ENCODE results near the gene ADAMTS17.

ADAMTS17 gene

DNA sequence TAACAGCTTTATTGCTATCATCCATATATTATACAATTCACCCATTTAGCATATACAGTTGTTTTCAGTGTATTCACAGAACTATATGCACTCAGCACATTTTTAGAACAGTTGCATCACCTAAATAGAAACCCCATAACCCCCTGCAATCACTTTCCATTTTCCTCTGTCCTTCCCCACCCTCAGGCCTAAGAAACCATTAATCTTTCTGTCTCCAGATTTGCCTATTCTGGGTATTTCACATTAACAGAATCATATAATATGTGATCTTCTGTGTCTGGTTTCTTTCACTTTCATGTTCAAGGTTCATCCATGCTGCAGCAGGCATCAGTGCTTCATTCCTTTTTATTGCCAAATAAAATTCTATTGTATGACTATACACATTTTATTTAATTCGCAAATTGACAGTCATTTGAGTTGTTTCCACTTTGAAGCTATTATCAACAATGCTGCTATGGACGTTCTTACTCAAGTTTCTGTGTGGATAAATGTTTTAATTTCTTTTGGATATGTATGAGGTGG is 39.8 kb downstream of the ADAMTS17 start:
- H3K36me3 Mint-ChIP-seq (ENCODE audit: insufficient read depth), result no peaks in the 10 kb centered on the region
- no peak for DNase-seq (ENCODE audit: low spot score in 2 of 2)
- ATAC-seq (replicated peaks; ENCODE audit: extremely low read depth, poor library complexity, severe bottlenecking), result no peak
- H3K27ac Mint-ChIP-seq (ENCODE audit: low read depth), result no peak overlapping the region
- no peaks in the 10 kb centered on the region for H3K27me3 Mint-ChIP-seq
- H3K9me3 Mint-ChIP-seq, result peaks cover 4% of the 10 kb centered on the region
- H3K4me3 Mint-ChIP-seq, result no peak overlapping the region
- no peaks in the 10 kb centered on the region for H3K4me1 Mint-ChIP-seq

DNA sequence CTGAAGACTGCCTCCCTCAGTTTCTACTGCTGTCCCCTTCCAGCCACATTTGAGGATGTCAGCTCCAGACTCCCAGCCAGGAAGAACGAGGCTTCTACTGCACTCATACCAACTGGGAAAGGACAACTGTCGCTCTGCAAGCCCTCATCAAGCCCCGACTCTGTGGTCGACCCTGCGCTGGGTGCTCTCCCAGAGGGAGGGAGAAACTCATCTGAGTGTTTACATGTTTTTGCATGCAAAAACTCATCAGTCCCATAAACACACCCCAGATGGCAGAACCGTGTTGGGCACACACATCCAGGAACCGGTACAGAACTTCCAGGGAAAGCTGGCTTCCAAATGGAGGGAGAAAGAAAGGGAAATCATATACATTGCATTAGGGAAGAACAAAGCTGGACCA is 43.5 kb downstream of the ADAMTS17 start:
- Mint-ChIP-seq H3K4me1 (no peaks in the 10 kb centered on the region), H3K27ac (ENCODE audit: low read depth) (no peak overlapping the region), H3K9me3 (peaks cover 10% of the 10 kb centered on the region), H3K36me3 (ENCODE audit: insufficient read depth) (peaks cover 2% of the 10 kb centered on the region), H3K4me3 (no peak overlapping the region), H3K27me3 (no peaks in the 10 kb centered on the region)
- ATAC-seq (replicated peaks; ENCODE audit: extremely low read depth, poor library complexity, severe bottlenecking), result no peak
- DNase-seq (ENCODE audit: low spot score in 2 of 2), result no peak

DNA sequence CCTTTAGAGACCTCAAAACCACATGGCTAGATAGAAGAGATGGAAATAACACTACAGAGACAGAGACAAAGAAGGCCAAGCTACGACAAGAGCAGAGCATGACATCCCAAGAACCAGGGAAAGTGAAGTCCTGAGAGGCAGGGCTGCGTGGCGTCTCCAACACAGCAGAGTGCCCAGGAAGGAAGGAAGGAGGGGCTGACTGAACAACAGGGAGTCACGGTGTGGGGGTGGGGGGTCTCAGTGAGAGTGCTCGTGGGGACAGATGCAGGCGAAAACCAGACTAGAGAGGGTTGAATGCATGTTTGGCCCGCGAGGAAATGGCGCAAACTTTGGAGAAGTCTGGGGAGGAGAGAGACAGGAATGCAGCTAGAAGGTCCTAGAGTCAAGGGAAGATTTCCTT is 44.0 kb downstream of the ADAMTS17 start:
- peaks cover 2% of the 10 kb centered on the region for H3K36me3 Mint-ChIP-seq (ENCODE audit: insufficient read depth)
- H3K4me1 Mint-ChIP-seq, result no peaks in the 10 kb centered on the region
- peaks cover 10% of the 10 kb centered on the region for H3K9me3 Mint-ChIP-seq
- no peak overlapping the region for H3K4me3 Mint-ChIP-seq
- no peak for ATAC-seq (replicated peaks; ENCODE audit: extremely low read depth, poor library complexity, severe bottlenecking)
- no peaks in the 10 kb centered on the region for H3K27me3 Mint-ChIP-seq
- no peak overlapping the region for H3K27ac Mint-ChIP-seq (ENCODE audit: low read depth)
- no peak for DNase-seq (ENCODE audit: low spot score in 2 of 2)

DNA sequence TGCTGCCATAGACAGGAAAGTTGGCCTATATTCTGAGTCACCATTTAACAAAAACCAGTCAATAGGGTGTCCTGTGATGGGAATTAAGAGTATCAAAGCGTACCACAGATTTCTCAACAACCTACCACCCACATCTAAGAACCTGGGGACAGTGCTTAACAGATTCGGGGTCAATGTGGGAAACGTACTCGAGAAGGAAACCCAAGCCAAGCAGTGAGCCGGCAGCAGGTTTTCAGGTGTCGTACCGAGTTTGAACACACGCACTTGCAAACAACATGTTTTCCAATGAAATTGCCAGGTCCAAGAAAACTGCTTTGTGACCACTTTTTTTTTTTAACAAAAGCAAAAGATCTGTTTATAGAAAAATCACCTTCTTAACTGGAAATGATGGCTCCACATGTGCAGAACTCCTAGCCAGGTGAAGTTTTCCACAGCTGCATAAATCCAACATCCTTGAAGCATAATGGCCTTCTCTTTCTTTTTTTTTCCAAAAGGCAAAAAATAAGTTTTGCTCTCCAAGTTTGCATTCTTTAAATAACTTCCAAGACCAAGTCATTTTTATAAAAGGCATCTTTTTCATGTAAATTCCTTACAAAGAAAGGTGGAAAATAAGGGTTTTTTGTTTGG is 45.7 kb downstream of the ADAMTS17 start:
- Mint-ChIP-seq H3K36me3 (ENCODE audit: insufficient read depth) (peaks cover 2% of the 10 kb centered on the region), H3K9me3 (peaks cover 10% of the 10 kb centered on the region), H3K4me1 (peaks cover 2% of the 10 kb centered on the region), H3K4me3 (no peak overlapping the region), H3K27ac (ENCODE audit: low read depth) (no peak overlapping the region), H3K27me3 (no peaks in the 10 kb centered on the region)
- DNase-seq (ENCODE audit: low spot score in 2 of 2) (no peak), ATAC-seq (replicated peaks; ENCODE audit: extremely low read depth, poor library complexity, severe bottlenecking) (no peak)

DNA sequence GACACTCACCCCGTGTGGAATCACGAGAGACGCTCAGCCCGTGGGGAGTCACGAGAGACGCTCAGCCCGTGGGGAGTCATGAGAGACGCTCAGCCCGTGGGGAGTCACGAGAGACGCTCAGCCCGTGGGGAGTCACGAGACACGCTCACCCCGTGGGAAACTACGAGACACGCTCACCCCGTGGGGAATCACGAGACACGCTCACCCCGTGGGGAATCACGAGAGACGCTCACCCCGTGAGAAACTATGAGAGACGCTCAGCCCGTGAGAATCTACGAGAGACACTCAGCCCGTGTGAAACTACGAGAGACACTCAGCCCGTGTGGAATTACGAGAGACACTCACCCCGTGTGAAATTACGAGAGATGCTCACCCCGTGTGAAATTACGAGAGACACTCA is 49.8 kb downstream of the ADAMTS17 start:
- ATAC-seq (replicated peaks; ENCODE audit: extremely low read depth, poor library complexity, severe bottlenecking) (no peak), DNase-seq (ENCODE audit: low spot score in 2 of 2) (no peak)
- Mint-ChIP-seq H3K27me3 (no peaks in the 10 kb centered on the region), H3K9me3 (peaks cover 6% of the 10 kb centered on the region), H3K27ac (ENCODE audit: low read depth) (no peak overlapping the region), H3K36me3 (ENCODE audit: insufficient read depth) (peaks cover 2% of the 10 kb centered on the region), H3K4me3 (no peak overlapping the region), H3K4me1 (peaks cover 13% of the 10 kb centered on the region)

DNA sequence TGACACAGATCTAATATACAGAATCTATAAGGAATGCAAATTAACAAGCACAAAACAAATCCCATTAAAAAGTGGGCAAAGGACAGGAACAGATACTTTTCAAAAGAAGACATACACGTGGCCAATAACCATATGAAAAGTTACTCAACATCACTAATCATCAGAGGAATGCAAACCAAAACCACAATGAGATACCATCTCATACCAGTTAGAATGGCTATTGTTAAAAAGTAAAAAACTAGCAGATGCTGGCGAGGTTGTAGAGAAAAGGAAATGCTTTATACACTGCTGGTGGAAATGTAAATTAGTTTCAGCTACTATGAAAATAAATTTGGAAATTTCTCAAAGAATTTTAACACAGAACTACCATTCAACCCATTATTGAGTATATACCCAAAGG is 50.7 kb downstream of the ADAMTS17 start:
- DNase-seq (ENCODE audit: low spot score in 2 of 2) (no peak), ATAC-seq (replicated peaks; ENCODE audit: extremely low read depth, poor library complexity, severe bottlenecking) (no peak)
- Mint-ChIP-seq H3K4me3 (no peak overlapping the region), H3K4me1 (peaks cover 13% of the 10 kb centered on the region), H3K27me3 (no peaks in the 10 kb centered on the region), H3K27ac (ENCODE audit: low read depth) (no peak overlapping the region), H3K9me3 (peaks cover 6% of the 10 kb centered on the region), H3K36me3 (ENCODE audit: insufficient read depth) (peaks cover 2% of the 10 kb centered on the region)

DNA sequence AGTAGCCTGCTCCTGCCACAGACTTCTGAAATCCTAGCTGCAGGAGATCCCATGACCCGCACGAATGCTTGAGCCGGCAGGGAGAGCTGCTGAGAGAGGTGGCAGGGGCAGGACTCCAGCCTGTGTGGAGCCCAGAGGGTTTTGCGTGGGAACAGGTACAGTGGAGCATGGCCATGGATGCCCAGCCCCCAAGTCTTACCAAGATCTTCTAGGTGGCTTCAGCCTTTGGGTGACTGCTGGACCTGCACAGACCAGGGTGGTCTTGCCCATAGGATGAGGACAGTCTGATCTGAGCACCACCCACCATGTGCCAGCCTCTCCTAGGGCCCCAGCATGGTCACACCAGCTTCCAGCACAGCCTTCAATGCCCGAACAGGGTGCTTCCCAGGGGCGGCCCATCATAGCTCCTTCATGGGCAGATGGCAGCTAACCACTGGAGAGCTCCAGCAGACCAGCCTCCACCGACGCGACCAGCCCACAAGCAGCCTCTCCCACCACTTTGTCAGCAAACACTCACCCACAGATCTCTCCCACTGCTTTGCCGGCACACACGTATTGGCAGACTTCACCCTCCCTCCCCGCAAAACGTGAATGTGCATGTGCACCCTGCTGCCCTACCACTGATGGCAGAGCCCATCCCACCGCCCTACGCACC is 56.0 kb downstream of the ADAMTS17 start:
- no peak overlapping the region for H3K4me3 Mint-ChIP-seq
- H3K4me1 Mint-ChIP-seq, result peaks cover 8% of the 10 kb centered on the region
- no peaks in the 10 kb centered on the region for H3K9me3 Mint-ChIP-seq
- ATAC-seq (replicated peaks; ENCODE audit: extremely low read depth, poor library complexity, severe bottlenecking) (no peak), DNase-seq (ENCODE audit: low spot score in 2 of 2) (no peak)
- H3K36me3 Mint-ChIP-seq (ENCODE audit: insufficient read depth), result peaks cover 2% of the 10 kb centered on the region
- H3K27me3 Mint-ChIP-seq, result no peaks in the 10 kb centered on the region
- no peak overlapping the region for H3K27ac Mint-ChIP-seq (ENCODE audit: low read depth)

DNA sequence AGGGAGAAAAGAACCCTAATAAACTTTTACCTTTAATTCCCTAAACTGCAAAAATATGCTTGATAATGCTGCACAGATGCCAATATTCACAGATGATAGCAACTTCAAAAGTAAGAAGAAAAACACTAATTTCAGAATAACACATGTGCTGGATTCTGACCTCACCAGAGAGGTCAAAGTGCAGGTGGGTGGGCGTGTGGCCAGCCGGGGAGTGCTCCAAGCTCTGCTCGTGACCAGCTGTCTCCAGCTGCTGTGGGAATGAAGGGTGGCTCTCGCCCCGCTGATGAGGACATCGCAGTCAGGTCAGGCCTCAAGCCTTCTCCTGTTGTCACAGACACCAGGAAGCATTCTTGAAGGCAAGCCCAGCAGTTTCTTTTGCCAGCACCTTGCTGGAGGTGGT is 57.1 kb downstream of the ADAMTS17 start:
- DNase-seq (ENCODE audit: low spot score in 2 of 2), result no peak
- no peak overlapping the region for H3K4me3 Mint-ChIP-seq
- peaks cover 5% of the 10 kb centered on the region for H3K4me1 Mint-ChIP-seq

DNA sequence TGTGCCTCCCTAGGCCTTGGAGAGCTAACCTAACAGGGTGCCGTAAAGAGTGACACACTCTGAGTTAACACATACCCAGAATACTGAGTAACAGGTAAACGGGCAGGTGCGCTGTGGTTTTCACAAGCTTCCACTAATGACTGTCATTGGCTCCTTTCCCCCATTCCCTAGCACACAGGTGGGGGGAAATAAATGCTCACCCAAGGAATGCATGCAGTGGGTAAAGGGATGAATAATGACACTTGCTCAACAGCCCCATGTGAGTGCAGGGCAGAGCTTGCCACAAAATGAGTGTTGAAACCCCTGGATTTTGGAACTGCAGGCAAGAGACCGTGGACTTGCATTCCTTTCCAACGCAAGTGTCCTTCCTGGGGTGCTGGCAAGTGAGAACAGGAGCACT is 57.6 kb downstream of the ADAMTS17 start:
- H3K36me3 Mint-ChIP-seq (ENCODE audit: insufficient read depth), result peaks cover 2% of the 10 kb centered on the region
- no peaks in the 10 kb centered on the region for H3K9me3 Mint-ChIP-seq
- ATAC-seq (replicated peaks; ENCODE audit: extremely low read depth, poor library complexity, severe bottlenecking) (no peak), DNase-seq (ENCODE audit: low spot score in 2 of 2) (no peak)
- no peak overlapping the region for H3K4me3 Mint-ChIP-seq
- H3K4me1 Mint-ChIP-seq, result peaks cover 5% of the 10 kb centered on the region
- no peaks in the 10 kb centered on the region for H3K27me3 Mint-ChIP-seq
- no peak overlapping the region for H3K27ac Mint-ChIP-seq (ENCODE audit: low read depth)

More for the DNA sequence above, 57.1 kb downstream of the ADAMTS17 start:
- Mint-ChIP-seq H3K36me3 (ENCODE audit: insufficient read depth) (peaks cover 2% of the 10 kb centered on the region), H3K27me3 (no peaks in the 10 kb centered on the region), H3K27ac (ENCODE audit: low read depth) (no peak overlapping the region), H3K9me3 (no peaks in the 10 kb centered on the region)
- ATAC-seq (replicated peaks; ENCODE audit: extremely low read depth, poor library complexity, severe bottlenecking), result no peak

DNA sequence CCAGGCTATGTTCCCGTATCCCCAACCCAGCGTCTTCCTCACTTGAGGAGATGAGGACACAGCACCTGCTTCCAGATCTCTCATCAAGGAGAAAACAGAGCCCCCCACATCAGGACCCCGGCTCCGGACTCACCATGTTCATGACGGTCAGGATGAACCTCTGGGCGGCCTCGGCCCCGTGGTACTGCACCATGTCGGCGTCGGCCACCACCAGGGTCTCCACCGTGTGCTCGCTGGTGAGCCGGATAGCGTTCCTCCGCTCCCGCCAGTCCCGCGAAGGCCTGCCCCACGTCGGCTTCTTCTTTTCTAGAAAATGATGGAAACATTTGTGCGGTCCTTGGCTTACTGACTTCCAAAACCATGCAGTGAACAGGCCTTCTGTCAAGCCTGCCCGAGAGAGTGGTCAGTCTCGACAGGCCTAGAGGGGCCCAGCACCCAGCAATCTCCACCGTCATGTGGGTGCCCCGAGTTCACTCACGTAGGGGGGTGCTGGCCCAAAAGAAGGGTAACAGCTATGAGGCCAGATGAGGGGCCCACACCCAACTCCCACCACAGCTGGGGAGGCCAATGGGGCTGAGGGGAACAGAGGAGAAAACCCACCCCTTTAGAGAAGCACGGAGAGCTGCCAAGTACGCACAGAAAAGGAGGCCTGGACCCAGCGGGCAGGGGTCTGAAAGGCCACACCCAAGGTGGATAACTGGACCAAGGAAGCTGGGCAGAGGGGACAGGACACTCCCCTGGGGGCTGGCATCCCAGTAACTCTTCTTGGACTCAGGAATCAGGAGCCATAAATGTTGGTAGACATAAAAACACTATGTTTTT is 60.5 kb downstream of the ADAMTS17 start:
- H3K4me3 Mint-ChIP-seq, result no peak overlapping the region
- no peaks in the 10 kb centered on the region for H3K27me3 Mint-ChIP-seq
- H3K4me1 Mint-ChIP-seq, result peaks cover 5% of the 10 kb centered on the region
- ATAC-seq (replicated peaks; ENCODE audit: extremely low read depth, poor library complexity, severe bottlenecking) (no peak), DNase-seq (ENCODE audit: low spot score in 2 of 2) (no peak)
- H3K27ac Mint-ChIP-seq (ENCODE audit: low read depth), result no peak overlapping the region
- H3K9me3 Mint-ChIP-seq, result no peaks in the 10 kb centered on the region
- H3K36me3 Mint-ChIP-seq (ENCODE audit: insufficient read depth), result no peaks in the 10 kb centered on the region

DNA sequence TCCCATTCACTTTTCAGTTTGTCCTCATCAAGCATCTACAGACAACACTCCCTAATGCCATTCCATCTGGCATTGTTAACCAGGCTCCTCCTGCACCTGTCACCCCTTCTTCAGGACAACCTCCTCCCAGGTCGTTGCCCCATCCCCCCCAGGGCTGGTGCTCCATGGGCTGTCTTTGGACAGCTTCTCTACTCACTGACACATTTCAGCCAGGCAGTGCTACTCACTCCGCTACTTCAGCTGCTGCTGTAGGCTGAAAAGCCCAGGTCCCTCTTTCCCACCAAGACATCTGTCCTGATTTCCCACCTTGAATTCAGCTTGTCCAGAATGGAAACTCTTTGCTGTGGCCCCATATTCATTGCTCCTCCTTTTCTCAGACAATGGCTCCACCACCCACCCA is 61.9 kb downstream of the ADAMTS17 start:
- H3K27ac Mint-ChIP-seq (ENCODE audit: low read depth), result no peak overlapping the region
- no peak overlapping the region for H3K4me3 Mint-ChIP-seq
- DNase-seq (ENCODE audit: low spot score in 2 of 2), result no peak
- peaks cover 5% of the 10 kb centered on the region for H3K4me1 Mint-ChIP-seq
- no peak for ATAC-seq (replicated peaks; ENCODE audit: extremely low read depth, poor library complexity, severe bottlenecking)
- no peaks in the 10 kb centered on the region for H3K36me3 Mint-ChIP-seq (ENCODE audit: insufficient read depth)
- H3K27me3 Mint-ChIP-seq, result no peaks in the 10 kb centered on the region
- H3K9me3 Mint-ChIP-seq, result no peaks in the 10 kb centered on the region

DNA sequence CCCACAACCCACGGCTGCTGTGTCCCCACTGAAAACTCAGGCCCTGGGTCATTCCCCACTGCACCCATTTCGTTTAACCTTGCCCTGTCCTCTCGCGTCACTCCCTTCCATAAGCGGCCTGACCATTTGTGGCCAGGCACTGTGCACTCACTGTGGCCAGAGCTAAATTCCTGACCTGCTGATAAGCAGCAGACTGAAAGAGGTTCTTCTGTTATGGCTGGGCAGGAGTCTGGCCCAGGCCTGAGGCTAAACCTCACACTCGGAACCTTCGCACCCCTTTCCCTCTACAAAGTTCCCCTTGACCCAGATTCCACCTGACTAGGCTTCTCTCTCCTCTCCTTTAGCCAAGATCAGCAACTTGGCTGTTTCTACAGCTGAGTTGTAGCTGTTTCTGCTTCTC is 62.3 kb downstream of the ADAMTS17 start:
- Mint-ChIP-seq H3K4me1 (peaks cover 5% of the 10 kb centered on the region), H3K4me3 (no peak overlapping the region), H3K9me3 (no peaks in the 10 kb centered on the region), H3K27ac (ENCODE audit: low read depth) (no peak overlapping the region), H3K36me3 (ENCODE audit: insufficient read depth) (no peaks in the 10 kb centered on the region), H3K27me3 (no peaks in the 10 kb centered on the region)
- ATAC-seq (replicated peaks; ENCODE audit: extremely low read depth, poor library complexity, severe bottlenecking), result no peak
- DNase-seq (ENCODE audit: low spot score in 2 of 2), result no peak
